Measurements from ENCODE around the gene C14orf180.

C14orf180 gene

DNA sequence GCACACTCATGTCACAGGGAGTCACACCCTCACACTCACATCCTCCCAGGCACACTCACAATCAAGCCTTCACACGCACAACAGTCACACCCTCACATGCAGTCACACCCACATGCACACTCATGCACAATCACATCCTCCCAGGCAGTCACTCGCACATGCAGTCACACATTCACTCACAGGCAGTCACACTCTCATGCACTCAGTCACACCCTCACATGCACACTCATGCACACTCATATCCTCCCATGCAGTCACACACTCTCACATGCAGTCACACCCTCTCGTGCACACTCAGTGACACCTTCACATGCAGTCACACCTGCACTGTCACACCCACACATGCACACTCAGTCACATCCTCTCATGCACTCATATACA, 12.7 kb downstream of the C14orf180 start (continued):
- TF ChIP-seq SCRT1 (tag by site-specific recombination; IDR thresholded peaks at IDR 0.05; ENCODE audit: borderline replicate concordance), result no peak
- TF ChIP-seq EGR2 (tag by site-specific recombination; IDR thresholded peaks at IDR 0.05; ENCODE audit: low read depth), result peak; percentile 80; the same call in 1 of the 2 replicates
- TF ChIP-seq ZNF416 (tag by site-specific recombination; IDR thresholded peaks at IDR 0.05), result no peak
- TF ChIP-seq ZBTB21 (tag by site-specific recombination; IDR thresholded peaks at IDR 0.05), result no peak
- no peak for TF ChIP-seq FEZF1 (tag by site-specific recombination; IDR thresholded peaks at IDR 0.05)
- no peak for TF ChIP-seq ZNF10 (tag by site-specific recombination; IDR thresholded peaks at IDR 0.05)
- peak; percentile 91 for TF ChIP-seq ZFHX2 (tag by site-specific recombination; conservative IDR thresholded peaks at IDR 0.05)
- no peak for TF ChIP-seq ZNF335 (tag by site-specific recombination; conservative IDR thresholded peaks at IDR 0.05)
- TF ChIP-seq TRIM28 (IDR thresholded peaks at IDR 0.05; ENCODE audit: borderline replicate concordance, low read length), result no peak
- TF ChIP-seq YY2 (tag by site-specific recombination; IDR thresholded peaks at IDR 0.05), result peak; percentile 41; the same call in 1 of the 2 replicates
- TF ChIP-seq, protein P1, sequence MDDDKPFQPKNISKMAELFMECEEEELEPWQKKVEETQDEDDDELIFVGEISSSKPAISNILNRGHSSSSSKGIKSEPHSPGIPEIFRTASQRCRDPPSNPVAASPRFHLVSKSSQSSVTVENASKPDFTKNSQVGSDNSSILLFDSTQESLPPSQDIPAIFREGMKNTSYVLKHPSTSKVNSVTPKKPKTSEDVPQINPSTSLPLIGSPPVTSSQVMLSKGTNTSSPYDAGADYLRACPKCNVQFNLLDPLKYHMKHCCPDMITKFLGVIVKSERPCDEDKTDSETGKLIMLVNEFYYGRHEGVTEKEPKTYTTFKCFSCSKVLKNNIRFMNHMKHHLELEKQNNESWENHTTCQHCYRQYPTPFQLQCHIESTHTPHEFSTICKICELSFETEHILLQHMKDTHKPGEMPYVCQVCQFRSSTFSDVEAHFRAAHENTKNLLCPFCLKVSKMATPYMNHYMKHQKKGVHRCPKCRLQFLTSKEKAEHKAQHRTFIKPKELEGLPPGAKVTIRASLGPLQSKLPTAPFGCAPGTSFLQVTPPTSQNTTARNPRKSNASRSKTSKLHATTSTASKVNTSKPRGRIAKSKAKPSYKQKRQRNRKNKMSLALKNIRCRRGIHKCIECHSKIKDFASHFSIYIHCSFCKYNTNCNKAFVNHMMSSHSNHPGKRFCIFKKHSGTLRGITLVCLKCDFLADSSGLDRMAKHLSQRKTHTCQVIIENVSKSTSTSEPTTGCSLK (tag by site-specific recombination; IDR thresholded peaks at IDR 0.05), result peak; percentile 94; the same call in 1 of the 2 replicates
- no peak for TF ChIP-seq GLI2 (tag by site-specific recombination; IDR thresholded peaks at IDR 0.05; ENCODE audit: borderline replicate concordance, low read depth)

DNA sequence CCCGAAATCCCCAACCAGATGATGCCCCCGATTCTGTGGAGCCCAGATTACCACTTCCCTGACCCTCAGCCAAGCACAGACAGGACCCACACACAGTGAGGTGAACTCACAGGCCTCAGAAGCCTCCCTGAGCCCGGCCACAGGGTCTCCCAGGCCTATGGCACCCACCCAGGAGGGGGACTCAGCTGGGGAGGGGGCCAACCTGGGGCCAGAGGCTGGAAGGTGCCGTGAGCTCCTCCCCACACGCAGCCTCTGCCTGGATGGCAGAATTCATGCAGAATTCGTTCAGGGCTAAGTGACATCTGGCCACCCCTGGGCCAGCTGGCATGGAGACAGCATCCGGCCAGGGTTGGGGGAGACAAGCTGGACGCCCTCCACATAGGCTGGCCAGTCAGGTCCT, 13.2 kb downstream of the C14orf180 start:
- ChIA-PET CTCF (no interaction called here), POLR2A (no interaction called here)
- TF ChIP-seq ZNF184 (tag by site-specific recombination; IDR thresholded peaks at IDR 0.05) (no peak), ZXDB (tag by site-specific recombination; IDR thresholded peaks at IDR 0.05) (no peak), OSR2 (tag by site-specific recombination; IDR thresholded peaks at IDR 0.05) (no peak), ZNF777 (tag by site-specific recombination; IDR thresholded peaks at IDR 0.05; ENCODE audit: borderline replicate concordance) (no peak), ZNF549 (tag by site-specific recombination; IDR thresholded peaks at IDR 0.05) (no peak), ZNF341 (tag by site-specific recombination; IDR thresholded peaks at IDR 0.05; ENCODE audit: low read depth) (no peak), ZNF138 (tag by site-specific recombination; IDR thresholded peaks at IDR 0.05; ENCODE audit: borderline replicate concordance) (no peak), TCF7L2 (IDR thresholded peaks at IDR 0.05; ENCODE audit: borderline replicate concordance, low read depth, low read length) (no peak)
- TF ChIP-seq, protein P2, sequence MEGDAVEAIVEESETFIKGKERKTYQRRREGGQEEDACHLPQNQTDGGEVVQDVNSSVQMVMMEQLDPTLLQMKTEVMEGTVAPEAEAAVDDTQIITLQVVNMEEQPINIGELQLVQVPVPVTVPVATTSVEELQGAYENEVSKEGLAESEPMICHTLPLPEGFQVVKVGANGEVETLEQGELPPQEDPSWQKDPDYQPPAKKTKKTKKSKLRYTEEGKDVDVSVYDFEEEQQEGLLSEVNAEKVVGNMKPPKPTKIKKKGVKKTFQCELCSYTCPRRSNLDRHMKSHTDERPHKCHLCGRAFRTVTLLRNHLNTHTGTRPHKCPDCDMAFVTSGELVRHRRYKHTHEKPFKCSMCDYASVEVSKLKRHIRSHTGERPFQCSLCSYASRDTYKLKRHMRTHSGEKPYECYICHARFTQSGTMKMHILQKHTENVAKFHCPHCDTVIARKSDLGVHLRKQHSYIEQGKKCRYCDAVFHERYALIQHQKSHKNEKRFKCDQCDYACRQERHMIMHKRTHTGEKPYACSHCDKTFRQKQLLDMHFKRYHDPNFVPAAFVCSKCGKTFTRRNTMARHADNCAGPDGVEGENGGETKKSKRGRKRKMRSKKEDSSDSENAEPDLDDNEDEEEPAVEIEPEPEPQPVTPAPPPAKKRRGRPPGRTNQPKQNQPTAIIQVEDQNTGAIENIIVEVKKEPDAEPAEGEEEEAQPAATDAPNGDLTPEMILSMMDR (tag by site-specific recombination; IDR thresholded peaks at IDR 0.05), result no peak
- TF ChIP-seq, protein P3, sequence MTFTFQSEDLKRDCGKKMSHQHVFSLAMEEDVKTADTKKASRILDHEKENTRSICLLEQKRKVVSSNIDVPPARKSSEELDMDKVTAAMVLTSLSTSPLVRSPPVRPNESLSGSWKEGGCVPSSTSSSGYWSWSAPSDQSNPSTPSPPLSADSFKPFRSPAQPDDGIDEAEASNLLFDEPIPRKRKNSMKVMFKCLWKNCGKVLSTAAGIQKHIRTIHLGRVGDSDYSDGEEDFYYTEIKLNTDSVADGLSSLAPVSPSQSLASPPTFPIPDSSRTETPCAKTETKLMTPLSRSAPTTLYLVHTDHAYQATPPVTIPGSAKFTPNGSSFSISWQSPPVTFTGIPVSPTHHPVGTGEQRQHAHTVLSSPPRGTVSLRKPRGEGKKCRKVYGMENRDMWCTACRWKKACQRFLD (tag by site-specific recombination; IDR thresholded peaks at IDR 0.05), result no peak
- Histone ChIP-seq H3K27ac (ENCODE audit: extremely low read depth, low read depth, low read length) (no peak overlapping the region), H3K4me3 (ENCODE audit: low read depth, low read length) (no peak overlapping the region), H3K9me3 (ENCODE audit: control insufficient read depth, insufficient read depth, low read depth, low read length) (no peaks in the 10 kb centered on the region), H3K36me3 (ENCODE audit: control insufficient read depth in 2 of 2, insufficient read depth in 1 of 2, low read length in 2 of 2) (no peaks in the 10 kb centered on the region), H3K4me1 (ENCODE audit: control insufficient read depth, insufficient read depth, low read length) (no peaks in the 10 kb centered on the region)
